WI38 (cell line): ENCODE data around the gene THEM5.
"Not testable (repeated sequence)": the region's sequence is repeated elsewhere in the genome, so short reads cannot be mapped to it uniquely, and the experiment has no call there.

ENCODE experiments used
- H3K4me3 ChIP-seq: 2 replicates; pipeline ENCODE4 v1.5.1; 2011; ENCODE audit warnings: low read depth, mild to moderate bottlenecking, control low read depth, low read length
- TF ChIP-seq, protein P1 (sequence below): IDR thresholded peaks from 2 replicates; pipeline ENCODE4 v1.5.1; 2012; ENCODE audit warnings: low read depth, mild to moderate bottlenecking, control low read depth, low read length

THEM5 gene

DNA sequence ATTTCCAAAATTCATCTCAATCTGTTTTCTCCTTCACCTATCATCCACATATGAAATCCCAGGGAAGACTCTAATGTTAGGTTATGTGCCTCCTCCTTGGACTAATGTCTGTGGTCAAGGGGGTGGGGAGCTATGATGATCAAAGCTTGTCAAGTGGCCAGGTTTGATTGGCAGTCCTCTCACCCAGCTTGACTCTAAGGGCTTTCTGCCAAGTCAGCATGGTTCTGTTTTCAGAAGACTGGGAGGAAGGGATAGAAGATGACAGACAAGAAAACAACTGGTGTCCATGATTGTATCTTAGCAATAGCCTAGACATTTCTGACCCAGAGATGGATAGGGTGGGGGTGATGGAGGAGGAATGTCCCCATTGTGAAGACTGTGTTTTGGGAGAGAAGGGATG, 9.1 kb upstream of the THEM5 start:
- H3K4me3 ChIP-seq: no peak overlapping the region
- TF ChIP-seq, protein P1, sequence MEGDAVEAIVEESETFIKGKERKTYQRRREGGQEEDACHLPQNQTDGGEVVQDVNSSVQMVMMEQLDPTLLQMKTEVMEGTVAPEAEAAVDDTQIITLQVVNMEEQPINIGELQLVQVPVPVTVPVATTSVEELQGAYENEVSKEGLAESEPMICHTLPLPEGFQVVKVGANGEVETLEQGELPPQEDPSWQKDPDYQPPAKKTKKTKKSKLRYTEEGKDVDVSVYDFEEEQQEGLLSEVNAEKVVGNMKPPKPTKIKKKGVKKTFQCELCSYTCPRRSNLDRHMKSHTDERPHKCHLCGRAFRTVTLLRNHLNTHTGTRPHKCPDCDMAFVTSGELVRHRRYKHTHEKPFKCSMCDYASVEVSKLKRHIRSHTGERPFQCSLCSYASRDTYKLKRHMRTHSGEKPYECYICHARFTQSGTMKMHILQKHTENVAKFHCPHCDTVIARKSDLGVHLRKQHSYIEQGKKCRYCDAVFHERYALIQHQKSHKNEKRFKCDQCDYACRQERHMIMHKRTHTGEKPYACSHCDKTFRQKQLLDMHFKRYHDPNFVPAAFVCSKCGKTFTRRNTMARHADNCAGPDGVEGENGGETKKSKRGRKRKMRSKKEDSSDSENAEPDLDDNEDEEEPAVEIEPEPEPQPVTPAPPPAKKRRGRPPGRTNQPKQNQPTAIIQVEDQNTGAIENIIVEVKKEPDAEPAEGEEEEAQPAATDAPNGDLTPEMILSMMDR: no peak

- TF ChIP-seq, protein P1: no peak
- H3K4me3 ChIP-seq: no peak overlapping the region
Measured at GRCh38 chr1:151860504-151861187, 7.1 kb upstream of the THEM5 start.

GRCh38 chr1:151859891-151860293, 6.4 kb upstream of the THEM5 start:
- TF ChIP-seq, protein P1: no peak
- no peak overlapping the region for H3K4me3 ChIP-seq

GRCh38 chr1:151858886-151859665, 5.6 kb upstream of the THEM5 start:
- TF ChIP-seq, protein P1: no peak
- H3K4me3 ChIP-seq: no peak overlapping the region

- TF ChIP-seq, protein P1: no peak
- no peak overlapping the region for H3K4me3 ChIP-seq
Measured at GRCh38 chr1:151858030-151858746, 4.7 kb upstream of the THEM5 start.

DNA sequence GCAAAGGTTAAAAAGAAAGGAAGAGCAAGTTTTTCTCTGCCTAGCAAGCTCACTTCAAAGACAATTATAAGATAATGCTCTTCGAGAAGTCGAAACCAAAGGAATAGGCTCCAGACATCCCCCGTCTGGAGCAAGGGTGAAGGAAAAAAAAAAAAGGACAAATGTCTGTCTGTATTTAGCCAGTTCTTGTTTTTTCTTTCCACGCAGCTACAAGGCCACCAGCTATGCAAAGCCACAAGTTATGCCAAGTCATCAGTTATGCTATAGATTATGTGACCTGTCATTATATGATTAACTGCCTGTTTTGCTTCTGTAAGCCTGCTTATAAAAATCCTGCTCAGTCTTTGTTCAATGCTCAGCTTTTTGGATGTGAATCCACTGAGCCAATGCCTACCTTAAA, 2.4 kb upstream of the THEM5 start:
- TF ChIP-seq, protein P1: no peak
- H3K4me3 ChIP-seq: no peak overlapping the region

GRCh38 chr1:151855516-151855915, 2.0 kb upstream of the THEM5 start:
- H3K4me3 ChIP-seq: not testable (repeated sequence)
